Osteocyte (in vitro differentiated cells): Measurements from ENCODE around the gene BMPR1B. TPM values are rescaled to one million over a fixed set of nuclear protein-coding genes. Genes with fewer than 3 reads are reported as not detected.

ENCODE experiments used
- DNase-seq: peaks from one replicate; pipeline ENCODE4 v3.0.0; 2021; ENCODE audit warnings: mixed read lengths; ENCODE audit not compliant: unreplicated experiment; ENCODE audit errors: extremely low spot score
- H3K27ac Mint-ChIP-seq: one replicate; pipeline ENCODE4 v1.8.0; 2021; ENCODE audit warnings: mild to moderate bottlenecking, mixed read lengths; ENCODE audit not compliant: unreplicated experiment
- H3K27me3 Mint-ChIP-seq: one replicate; pipeline ENCODE4 v1.8.0; 2021; ENCODE audit warnings: mixed read lengths; ENCODE audit not compliant: unreplicated experiment
- H3K36me3 Mint-ChIP-seq: one replicate; pipeline ENCODE4 v1.8.0; 2021; ENCODE audit warnings: mixed read lengths; ENCODE audit not compliant: unreplicated experiment
- H3K4me1 Mint-ChIP-seq: one replicate; pipeline ENCODE4 v1.8.0; 2021; ENCODE audit warnings: mixed read lengths; ENCODE audit not compliant: unreplicated experiment
- H3K4me3 Mint-ChIP-seq: one replicate; pipeline ENCODE4 v1.8.0; 2021; ENCODE audit warnings: mild to moderate bottlenecking, moderate library complexity, mixed read lengths; ENCODE audit not compliant: unreplicated experiment
- H3K9me3 Mint-ChIP-seq: one replicate; pipeline ENCODE4 v1.8.0; 2021; ENCODE audit warnings: mixed read lengths; ENCODE audit not compliant: unreplicated experiment
- CTCF ChIP-seq: fragments of 200-600 bp; sonication (generic); IDR thresholded peaks from 2 replicates; pipeline ENCODE4 v1.5.0; 2021; ENCODE audit warnings: antibody characterized with exemption, mild to moderate bottlenecking, moderate library complexity
- total RNA-seq: library from RNA; stranded (reverse); gene quantifications from 2 replicates; pipeline ENCODE4 v1.2.1, GENCODE V29; 2021

The BMPR1B gene
- total RNA-seq, 1 donor from 2014 or later = 1.5 TPM

GRCh38 chr4:94880956-94881355 lies 123.2 kb downstream of the BMPR1B start:
- no peak for TF ChIP-seq CTCF
- Mint-ChIP-seq H3K27ac (no peak overlapping the region), H3K9me3 (no peaks in the 10 kb centered on the region), H3K4me1 (peaks cover 8% of the 10 kb centered on the region), H3K4me3 (no peak overlapping the region), H3K36me3 (no peaks in the 10 kb centered on the region), H3K27me3 (no peaks in the 10 kb centered on the region)
- no peak for DNase-seq

- no peak for TF ChIP-seq CTCF
- Mint-ChIP-seq H3K36me3 (no peaks in the 10 kb centered on the region), H3K4me1 (peaks cover 7% of the 10 kb centered on the region), H3K27ac (no peak overlapping the region), H3K9me3 (no peaks in the 10 kb centered on the region), H3K4me3 (no peak overlapping the region), H3K27me3 (no peaks in the 10 kb centered on the region)
- DNase-seq = no peak
Observed at GRCh38 chr4:94882756-94883155, 125.0 kb downstream of the BMPR1B start.

- H3K9me3 Mint-ChIP-seq = no peaks in the 10 kb centered on the region
- H3K27me3 Mint-ChIP-seq = no peaks in the 10 kb centered on the region
- peaks cover 10% of the 10 kb centered on the region for H3K4me1 Mint-ChIP-seq
- DNase-seq = no peak
- no peaks in the 10 kb centered on the region for H3K36me3 Mint-ChIP-seq
- no peak for TF ChIP-seq CTCF
- no peak overlapping the region for H3K4me3 Mint-ChIP-seq
- H3K27ac Mint-ChIP-seq = no peak overlapping the region
Observed at GRCh38 chr4:94887027-94887426, 129.3 kb downstream of the BMPR1B start.

- no peaks in the 10 kb centered on the region for H3K36me3 Mint-ChIP-seq
- no peak for TF ChIP-seq CTCF
- no peak overlapping the region for H3K27ac Mint-ChIP-seq
Observed at GRCh38 chr4:94889523-94889922, 131.8 kb downstream of the BMPR1B start.

GRCh38 chr4:94889946-94890345 lies 132.2 kb downstream of the BMPR1B start:
- TF ChIP-seq CTCF = no peak
- Mint-ChIP-seq H3K36me3 (no peaks in the 10 kb centered on the region), H3K4me1 (peaks cover 36% of the 10 kb centered on the region), H3K4me3 (no peak overlapping the region), H3K27ac (no peak overlapping the region), H3K27me3 (no peaks in the 10 kb centered on the region), H3K9me3 (no peaks in the 10 kb centered on the region)
- no peak for DNase-seq

More at GRCh38 chr4:94889523-94889922, 131.8 kb downstream of the BMPR1B start:
- no peak for DNase-seq
- Mint-ChIP-seq H3K27me3 (no peaks in the 10 kb centered on the region), H3K4me1 (peaks cover 32% of the 10 kb centered on the region), H3K9me3 (no peaks in the 10 kb centered on the region), H3K4me3 (no peak overlapping the region)
